Right cardiac atrium (tissue), 5 donors: ENCODE data around the gene DPH1. TPM values are rescaled to one million over a fixed set of nuclear protein-coding genes. Genes with fewer than 3 reads are reported as not detected.
A peak's percentile ranks its signal among the peaks of the same experiment; 100 is the strongest.

Experiments used
- ATAC-seq, 2 donors: fragments of 200-7000 bp; cut with Tn5 transposase; one replicate each; pipeline versions ENCODE4 v1.8.0 to v1.9.1; 2020; ENCODE audit warnings: moderate library complexity in 2 of 2, mild to moderate bottlenecking in 1 of 2
- DNase-seq, 3 donors: peaks; one replicate each; pipeline ENCODE4 v3.0.0-alpha.2; 2020
- H3K27ac ChIP-seq: one replicate; pipeline ENCODE4 v1.5.1; 2013; ENCODE audit warnings: mild to moderate bottlenecking, low read length, control low read depth, moderate library complexity
- H3K27me3 ChIP-seq: one replicate; pipeline ENCODE4 v1.6.1; 2013; ENCODE audit not compliant: control insufficient read depth, insufficient read depth
- H3K4me1 ChIP-seq: one replicate; pipeline ENCODE4 v1.6.1; 2013; ENCODE audit warnings: low read length; ENCODE audit not compliant: control insufficient read depth, insufficient read depth
- H3K4me3 ChIP-seq: one replicate; pipeline ENCODE4 v1.5.1; 2013; ENCODE audit warnings: low read length, control low read depth
- H3K9me3 ChIP-seq: one replicate; pipeline ENCODE4 v1.6.1; 2013; ENCODE audit warnings: low read length; ENCODE audit not compliant: control insufficient read depth
- WGBS: extraction: QIAGEN DNeasy Blood & Tissue Kit; methylation state at CpG from one replicate; pipeline ENCODE4 v1.1.7; 2013; 5-methylcytosine and 5-hydroxymethylcytosine counted together
- intact Hi-C, 4 donors: fragments of 100-400 bp; cut with DNase I; formaldehyde crosslinking; loops; one replicate each; pipeline versions ENCODE4 v1.11.0 to v1.14.0; 2022 to 2023
- polyA plus RNA-seq: library from polyadenylated mRNA; stranded (reverse); fragments of 200-250 nt; gene quantifications from one replicate; pipeline ENCODE4 v1.2.3, GENCODE V29; 2013
- total RNA-seq, 4 donors: library from RNA; stranded (reverse); fragmentation: NEBNext Ultra II Directional; extraction: Animal tissue kit (Norgen Biotek cat#: 25700); gene quantifications; one replicate each; pipeline ENCODE4 v1.2.1, GENCODE V29; 2021
- donor health status: healthy with polysubstance abuse.
- donor health status: DM: no; HTN: yes; CAD: no.
- donor health status: DM: no; HTN: no; CAD: no.
- donor health status: DM: no; HTN: yes; CAD: no; lungs with severe emphysema.
- donor health status: DM: yes; HTN: yes; CAD: no.

DPH1 gene
- total and polyA plus RNA-seq, 5 donors: 20.5 to 30.7 (median 27.4) TPM

GRCh38 chr17:2051061-2051932 is 21.3 kb downstream of the DPH1 start:
- DNase-seq (peak; percentile 62 to 76 (median 70)), ATAC-seq (peak in 1 of 2 donors; percentile 1)
- intact Hi-C loops: no loop called here
- Histone ChIP-seq H3K27me3 (no peaks in the 10 kb centered on the region), H3K4me1 (peaks cover 2% of the 10 kb centered on the region), H3K27ac (no peak overlapping the region), H3K9me3 (no peaks in the 10 kb centered on the region), H3K4me3 (peak overlapping the region; percentile 68)
- 8% methylated on average over 81 of the region's 81 CpGs for WGBS

- no peak overlapping the region for H3K4me3 ChIP-seq
- no peaks in the 10 kb centered on the region for H3K27me3 ChIP-seq
- DNase-seq (peak in 1 of 3 donors; percentile 53), ATAC-seq (no peak)
- 51% methylated on average over 14 of the region's 14 CpGs for WGBS
- peaks cover 2% of the 10 kb centered on the region for H3K4me1 ChIP-seq
- no peaks in the 10 kb centered on the region for H3K9me3 ChIP-seq
- intact Hi-C loops: no loop called here
- no peak overlapping the region for H3K27ac ChIP-seq
These were observed 22.1 kb downstream of the DPH1 start for GRCh38 chr17:2051933-2052559.

GRCh38 chr17:2053380-2054261 is 23.7 kb downstream of the DPH1 start:
- 6% methylated on average over 84 of the region's 84 CpGs for WGBS
- intact Hi-C loops: loop anchor here in 3 of 4 donors (2.0 kb wide), 2 partner anchors 185 to 191 kb away; no protein-coding TSS in a partner anchor
- Histone ChIP-seq H3K4me3 (peak overlapping the region; percentile 39), H3K4me1 (peaks cover 2% of the 10 kb centered on the region), H3K9me3 (no peaks in the 10 kb centered on the region), H3K27ac (no peak overlapping the region), H3K27me3 (no peaks in the 10 kb centered on the region)
- ATAC-seq: peak; percentile 3 to 20
- peak; percentile 87 to 94 (median 93) for DNase-seq

GRCh38 chr17:2054262-2054511 is 24.2 kb downstream of the DPH1 start:
- H3K4me1 ChIP-seq: peaks cover 1% of the 10 kb centered on the region
- DNase-seq (peak in 1 of 3 donors; percentile 74), ATAC-seq (no peak)
- H3K27me3 ChIP-seq: no peaks in the 10 kb centered on the region
- intact Hi-C loops: loop anchor here in 3 of 4 donors (2.0 kb wide), 2 partner anchors 185 to 191 kb away; no protein-coding TSS in a partner anchor
- 5% methylated on average over 16 of the region's 16 CpGs for WGBS
- peak overlapping the region; percentile 39 for H3K4me3 ChIP-seq
- H3K27ac ChIP-seq: peak overlapping the region; percentile 6
- H3K9me3 ChIP-seq: no peaks in the 10 kb centered on the region

- Histone ChIP-seq H3K27me3 (no peaks in the 10 kb centered on the region), H3K4me1 (no peaks in the 10 kb centered on the region), H3K4me3 (peak within 1 kb of the TSS; percentile 81), H3K27ac (peak within 1 kb of the TSS; percentile 69), H3K9me3 (no peaks in the 10 kb centered on the region)
- ATAC-seq (peak; percentile 67 to 68), DNase-seq (peak; percentile 85 to 95 (median 93))
- 2% methylated on average over 72 of the region's 72 CpGs for WGBS
- intact Hi-C loops: loop anchor here (2.0 to 5.0 kb wide), 3 partner anchors 184 to 190 kb away; no protein-coding TSS in a partner anchor
These were observed 24.7 kb downstream of the DPH1 start, which contains the start of gene HIC1 for GRCh38 chr17:2054512-2055291. TSS of gene HIC1 (plus strand) at chr17:2055103. CDS start at chr17:2056691, 1,588 bp downstream.

GRCh38 chr17:2055292-2056205 is 25.6 kb downstream of the DPH1 start:
- peak; percentile 1 for ATAC-seq
- no peaks in the 10 kb centered on the region for H3K27me3 ChIP-seq
- H3K4me1 ChIP-seq: no peaks in the 10 kb centered on the region

GRCh38 chr17:2056206-2057174 is 26.5 kb downstream of the DPH1 start:
- H3K9me3 ChIP-seq: no peaks in the 10 kb centered on the region
- DNase-seq: peak; percentile 49 to 80 (median 75)
- intact Hi-C loops: loop anchor here in 1 of 4 donors (5.0 kb wide), 1 partner anchor 186 kb away; no protein-coding TSS in a partner anchor
- ATAC-seq: no peak
- 12% methylated on average over 85 of the region's 85 CpGs for WGBS
- H3K27me3 ChIP-seq: no peaks in the 10 kb centered on the region
- peak overlapping the region; percentile 9 for H3K27ac ChIP-seq
- H3K4me1 ChIP-seq: no peaks in the 10 kb centered on the region
- peak overlapping the region; percentile 81 for H3K4me3 ChIP-seq

More at GRCh38 chr17:2055292-2056205, 25.6 kb downstream of the DPH1 start:
- intact Hi-C loops: loop anchor here (2.0 to 5.0 kb wide), 3 partner anchors 183 to 189 kb away; no protein-coding TSS in a partner anchor
- Histone ChIP-seq H3K27ac (peak overlapping the region; percentile 69), H3K9me3 (no peaks in the 10 kb centered on the region), H3K4me3 (peak overlapping the region; percentile 81)
- DNase-seq: peak; percentile 59 to 84 (median 83)
- 4% methylated on average over 113 of the region's 113 CpGs for WGBS

- H3K27me3 ChIP-seq: no peaks in the 10 kb centered on the region
- peak overlapping the region; percentile 9 for H3K27ac ChIP-seq
- peak overlapping the region; percentile 81 for H3K4me3 ChIP-seq
- no peaks in the 10 kb centered on the region for H3K4me1 ChIP-seq
- DNase-seq (peak in 1 of 3 donors; percentile 44), ATAC-seq (no peak)
- intact Hi-C loops: loop anchor here in 1 of 4 donors (5.0 kb wide), 1 partner anchor 185 kb away; no protein-coding TSS in a partner anchor
- no peaks in the 10 kb centered on the region for H3K9me3 ChIP-seq
- WGBS: 14% methylated on average over 81 of the region's 81 CpGs
These were observed 27.3 kb downstream of the DPH1 start for GRCh38 chr17:2057175-2057759.
